Sigmoid colon (tissue), 7 donors: ENCODE data around the gene CEP44. TPM values are rescaled to one million over a fixed set of nuclear protein-coding genes. Genes with fewer than 3 reads are reported as not detected.

Source experiments
- DNase-seq: peaks from one replicate; pipeline ENCODE4 v3.0.0-alpha.2; 2019
- H3K27ac ChIP-seq, 4 donors: fragments of 200-600 bp; sonication (generic); one replicate each; pipeline ENCODE4 v1.5.1; 2016 to 2019; ENCODE audit warnings: mild to moderate bottlenecking in 1 of 4
- H3K27me3 ChIP-seq, 3 donors: fragments of 200-600 bp; sonication (generic); one replicate each; pipeline ENCODE4 v1.5.1; 2019; ENCODE audit warnings: mild to moderate bottlenecking in 1 of 3
- H3K36me3 ChIP-seq, 4 donors: fragments of 200-600 bp; sonication (generic); one replicate each; pipeline ENCODE4 v1.5.1; 2016 to 2019
- H3K4me1 ChIP-seq, 4 donors: fragments of 200-600 bp; sonication (generic); one replicate each; pipeline ENCODE4 v1.5.1; 2017 to 2019
- H3K4me3 ChIP-seq, 4 donors: fragments of 200-600 bp; sonication (generic); one replicate each; pipeline ENCODE4 v1.5.1; 2017 to 2019; ENCODE audit warnings: mild to moderate bottlenecking in 2 of 4, moderate library complexity in 1 of 4
- H3K9me3 ChIP-seq, 4 donors: fragments of 200-600 bp in 3 of 4; sonication (generic) in 3 of 4; one replicate each; pipeline versions ENCODE4 v1.5.1 to v1.6.1; 2013 to 2019
- CTCF ChIP-seq, 4 experiments: fragments of 450-650 bp in 3 of 4; fragments of 200-600 bp in 1 of 4; IDR thresholded peaks; one replicate each; pipeline ENCODE4 v1.5.1; 2016 to 2019; ENCODE audit warnings: antibody characterized with exemption in 4 of 4, mild to moderate bottlenecking in 3 of 4, moderate library complexity in 2 of 4
- EP300 ChIP-seq, 4 donors: sonication (generic); formaldehyde crosslinking; IDR thresholded peaks; one replicate each; pipeline ENCODE4 v1.6.1; 2017; ENCODE audit warnings: antibody characterized with exemption in 4 of 4
- POLR2A ChIP-seq, 2 donors: fragments of 450-650 bp; IDR thresholded peaks; one replicate each; pipeline ENCODE4 v1.6.1; 2016; ENCODE audit warnings: antibody characterized with exemption in 2 of 2, mild to moderate bottlenecking in 2 of 2, moderate library complexity in 2 of 2
- POLR2AphosphoS5 ChIP-seq, 4 donors: sonication (generic); formaldehyde crosslinking; IDR thresholded peaks; one replicate each; pipeline ENCODE4 v1.6.1; 2017; ENCODE audit warnings: antibody characterized with exemption in 4 of 4
- WGBS, 2 donors: extraction: QIAGEN DNeasy Blood & Tissue Kit; methylation state at CpG; one replicate each; pipeline ENCODE4 v1.1.7; 2013; 5-methylcytosine and 5-hydroxymethylcytosine counted together
- intact Hi-C: fragments of 100-400 bp; cut with DNase I; formaldehyde crosslinking; loops from one replicate; pipeline ENCODE4 v1.15.1; 2023
- polyA plus RNA-seq, 3 donors: library from polyadenylated mRNA; stranded (reverse); fragments of 200-250 nt; gene quantifications; one replicate each; pipeline ENCODE4 v1.2.3, GENCODE V29; 2013
- total RNA-seq, 4 donors: library from RNA; depleted of rRNA; stranded (reverse); fragments of >200 nt; gene quantifications; one replicate each; pipeline ENCODE4 v1.1.0, GENCODE V29; 2016
- donor health status: healthy with polysubstance abuse.
- donor health status: Bipolar disorder and iron deficiency.
- donor health status: healthy.

The CEP44 gene
- total and polyA plus RNA-seq, 7 donors, result 3.9 to 47.4 (median 24.6) TPM

- H3K27me3 ChIP-seq, result no peaks in the 10 kb centered on the region
- intact Hi-C loops, result no loop called here
- WGBS, 2 donors, result 89 to 94% methylated on average over 3 of the region's 3 CpGs
- no peak overlapping the region for H3K4me3 ChIP-seq
- no peak overlapping the region for H3K27ac ChIP-seq
- TF ChIP-seq CTCF (IDR thresholded peaks at IDR 0.05) (no peak), POLR2A (IDR thresholded peaks at IDR 0.05) (no peak), POLR2AphosphoS5 (IDR thresholded peaks at IDR 0.05) (no peak), EP300 (IDR thresholded peaks at IDR 0.05) (no peak)
- no peaks in the 10 kb centered on the region for H3K9me3 ChIP-seq
- no peak for DNase-seq
- no peaks in the 10 kb centered on the region for H3K36me3 ChIP-seq
- H3K4me1 ChIP-seq, result peaks cover 0 to 44% (median 16%) of the 10 kb centered on the region in 4 donors
Observed at GRCh38 chr4:174274436-174274835, 9.3 kb upstream of the CEP44 start.

GRCh38 chr4:174275101-174275500 lies 8.6 kb upstream of the CEP44 start:
- H3K4me1 ChIP-seq, result peaks cover 0 to 44% (median 15%) of the 10 kb centered on the region in 4 donors
- no peak for TF ChIP-seq EP300 (IDR thresholded peaks at IDR 0.05)
- TF ChIP-seq CTCF (IDR thresholded peaks at IDR 0.05), result no peak
- TF ChIP-seq POLR2AphosphoS5 (IDR thresholded peaks at IDR 0.05), result no peak
- TF ChIP-seq POLR2A (IDR thresholded peaks at IDR 0.05), result no peak
- H3K4me3 ChIP-seq, result no peak overlapping the region
- H3K36me3 ChIP-seq, result no peaks in the 10 kb centered on the region
- no peaks in the 10 kb centered on the region for H3K27me3 ChIP-seq
- no peak overlapping the region for H3K27ac ChIP-seq
- H3K9me3 ChIP-seq, result no peaks in the 10 kb centered on the region
- WGBS, 2 donors, result 80 to 91% methylated on average over 3 of the region's 3 CpGs
- no peak for DNase-seq
- intact Hi-C loops, result no loop called here

- no peaks in the 10 kb centered on the region for H3K27me3 ChIP-seq
- no peak for TF ChIP-seq EP300 (IDR thresholded peaks at IDR 0.05)
- H3K9me3 ChIP-seq, result no peaks in the 10 kb centered on the region
- H3K27ac ChIP-seq, result no peak overlapping the region
- H3K4me1 ChIP-seq, result peaks cover 0 to 65% (median 23%) of the 10 kb centered on the region in 4 donors
- no peak for DNase-seq
- no peak overlapping the region for H3K4me3 ChIP-seq
- H3K36me3 ChIP-seq, result no peaks in the 10 kb centered on the region
- 74 to 77% methylated on average over 3 of the region's 3 CpGs for WGBS, 2 donors
- intact Hi-C loops, result no loop called here
Observed at GRCh38 chr4:174277433-174277832, 6.3 kb upstream of the CEP44 start.

- TF ChIP-seq EP300 (IDR thresholded peaks at IDR 0.05) (no peak), CTCF (IDR thresholded peaks at IDR 0.05) (no peak), POLR2AphosphoS5 (IDR thresholded peaks at IDR 0.05) (no peak)
- no peak for DNase-seq
- Histone ChIP-seq H3K4me3 (no peak overlapping the region), H3K27ac (no peak overlapping the region), H3K27me3 (no peaks in the 10 kb centered on the region), H3K4me1 (peaks cover 0 to 64% (median 24%) of the 10 kb centered on the region in 4 donors), H3K36me3 (no peaks in the 10 kb centered on the region), H3K9me3 (no peaks in the 10 kb centered on the region)
- intact Hi-C loops, result no loop called here
Observed at GRCh38 chr4:174278467-174278866, 5.2 kb upstream of the CEP44 start.

- WGBS, 2 donors, result 90 to 94% methylated on average over 3 of the region's 3 CpGs
- Histone ChIP-seq H3K36me3 (no peaks in the 10 kb centered on the region), H3K4me3 (no peak overlapping the region), H3K4me1 (peaks cover 0 to 57% (median 23%) of the 10 kb centered on the region in 4 donors), H3K27ac (no peak overlapping the region), H3K27me3 (no peaks in the 10 kb centered on the region), H3K9me3 (no peaks in the 10 kb centered on the region)
- intact Hi-C loops, result no loop called here
- no peak for TF ChIP-seq CTCF (IDR thresholded peaks at IDR 0.05)
- no peak for TF ChIP-seq EP300 (IDR thresholded peaks at IDR 0.05)
- TF ChIP-seq POLR2AphosphoS5 (IDR thresholded peaks at IDR 0.05), result no peak
- no peak for TF ChIP-seq POLR2A (IDR thresholded peaks at IDR 0.05)
- no peak for DNase-seq
Observed at GRCh38 chr4:174279433-174280155, 4.1 kb upstream of the CEP44 start.
